GM19438 (cell line): ENCODE data around the gene CDK5RAP3.
"Not testable (repeated sequence)": the region's sequence is repeated elsewhere in the genome, so short reads cannot be mapped to it uniquely, and the experiment has no call there.

Source experiments
- ATAC-seq: cut with Tn5 transposase; IDR thresholded peaks from one replicate; pipeline ENCODE4 v1.9.1; 2021; ENCODE audit warnings: low read depth; ENCODE audit not compliant: unreplicated experiment

CDK5RAP3 gene

DNA sequence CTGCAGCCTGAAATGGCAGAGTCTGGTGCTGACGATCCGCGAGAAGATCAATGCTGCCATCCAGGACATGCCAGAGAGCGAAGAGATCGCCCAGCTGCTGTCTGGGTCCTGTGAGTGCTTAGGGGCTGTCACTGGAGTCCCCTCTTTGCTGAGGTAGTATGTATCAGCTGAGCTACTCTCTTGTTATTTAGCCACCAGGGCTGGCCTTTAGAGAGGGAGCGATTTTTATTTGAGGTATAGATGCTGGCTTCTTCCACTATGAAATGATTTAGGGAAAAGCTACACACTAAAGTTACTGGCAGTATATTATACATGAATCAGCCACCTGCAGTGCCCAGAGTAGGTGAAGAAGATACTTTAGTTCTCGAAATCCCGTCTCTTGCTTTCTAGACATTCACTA lies 2.6 kb downstream of the CDK5RAP3 start:
- no peak for ATAC-seq

DNA sequence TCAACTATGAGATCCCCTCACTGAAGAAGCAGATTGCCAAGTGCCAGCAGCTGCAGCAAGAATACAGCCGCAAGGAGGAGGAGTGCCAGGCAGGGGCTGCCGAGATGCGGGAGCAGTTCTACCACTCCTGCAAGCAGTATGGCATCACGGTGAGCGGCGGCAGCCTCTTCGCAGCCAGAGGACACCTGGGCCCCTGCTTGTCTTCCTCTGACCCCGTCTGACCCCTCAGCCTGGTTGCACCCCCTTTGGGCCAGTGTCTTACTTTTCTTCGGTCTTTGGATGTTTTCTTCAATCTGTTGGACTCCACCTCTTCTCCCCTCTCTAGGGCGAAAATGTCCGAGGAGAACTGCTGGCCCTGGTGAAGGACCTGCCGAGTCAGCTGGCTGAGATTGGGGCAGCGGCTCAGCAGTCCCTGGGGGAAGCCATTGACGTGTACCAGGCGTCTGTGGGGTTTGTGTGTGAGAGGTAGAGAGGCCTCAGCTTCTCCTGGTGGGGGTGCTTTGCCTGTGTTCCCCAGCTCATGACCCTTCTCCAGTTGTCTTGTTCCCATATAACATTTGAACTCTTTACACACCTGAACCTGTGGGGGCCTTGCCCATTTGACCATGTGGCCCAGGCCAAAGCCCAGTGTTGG lies 4.4 kb downstream of the CDK5RAP3 start:
- ATAC-seq, result no peak

DNA sequence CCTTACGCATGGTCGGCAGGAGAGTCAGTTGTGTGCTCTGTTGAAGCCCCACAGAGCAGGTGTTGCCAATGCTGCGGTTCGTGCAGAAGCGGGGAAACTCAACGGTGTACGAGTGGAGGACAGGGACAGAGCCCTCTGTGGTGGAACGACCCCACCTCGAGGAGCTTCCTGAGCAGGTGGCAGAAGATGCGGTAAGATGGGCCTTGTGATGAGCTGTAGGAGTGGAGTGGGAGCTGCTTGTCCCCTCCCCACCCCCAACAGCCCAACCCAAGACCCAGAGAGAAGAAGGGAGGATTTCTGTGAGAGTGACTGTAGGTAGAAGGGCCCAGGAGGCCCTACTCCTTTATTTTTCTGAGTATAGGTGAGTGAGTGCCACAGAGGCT lies 4.9 kb downstream of the CDK5RAP3 start:
- no peak for ATAC-seq

DNA sequence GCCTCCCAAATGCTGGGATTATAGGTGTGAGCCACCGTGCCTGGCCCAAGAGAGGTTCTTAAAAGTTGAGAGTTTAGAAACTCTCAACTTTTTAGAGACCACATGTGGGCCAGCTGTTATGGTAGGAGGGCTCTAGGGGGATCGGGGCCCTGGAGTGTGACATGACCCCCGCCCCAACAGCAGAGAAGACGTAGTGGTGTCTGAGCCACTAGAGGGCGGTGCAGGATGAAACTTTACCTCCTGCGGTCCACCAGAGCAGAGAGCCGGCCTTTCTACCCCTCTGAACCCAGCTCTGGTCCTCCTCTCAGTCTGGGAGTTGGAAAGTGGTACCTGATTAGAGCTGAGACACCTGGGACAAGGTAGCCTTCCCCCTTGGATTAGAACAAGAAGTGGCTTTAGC lies 7.4 kb downstream of the CDK5RAP3 start:
- no peak for ATAC-seq

GRCh38 chr17:47980541-47980940 lies 9.6 kb downstream of the CDK5RAP3 start:
- no peak for ATAC-seq

DNA sequence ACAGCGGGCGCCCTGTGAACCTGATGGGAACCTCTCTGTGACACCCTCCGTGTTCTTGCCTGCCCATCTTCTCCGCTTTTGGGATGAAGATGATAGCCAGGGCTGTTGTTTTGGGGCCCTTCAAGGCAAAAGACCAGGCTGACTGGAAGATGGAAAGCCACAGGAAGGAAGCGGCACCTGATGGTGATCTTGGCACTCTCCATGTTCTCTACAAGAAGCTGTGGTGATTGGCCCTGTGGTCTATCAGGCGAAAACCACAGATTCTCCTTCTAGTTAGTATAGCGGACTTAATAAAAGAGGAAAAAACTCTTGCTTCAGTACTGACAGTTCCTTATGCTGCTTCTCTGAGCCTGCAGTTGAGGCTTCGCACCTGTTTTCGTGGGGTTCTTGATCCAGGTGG lies 10.5 kb downstream of the CDK5RAP3 start:
- ATAC-seq, result no peak

GRCh38 chr17:47982091-47982617 lies 11.2 kb downstream of the CDK5RAP3 start:
- no peak for ATAC-seq

DNA sequence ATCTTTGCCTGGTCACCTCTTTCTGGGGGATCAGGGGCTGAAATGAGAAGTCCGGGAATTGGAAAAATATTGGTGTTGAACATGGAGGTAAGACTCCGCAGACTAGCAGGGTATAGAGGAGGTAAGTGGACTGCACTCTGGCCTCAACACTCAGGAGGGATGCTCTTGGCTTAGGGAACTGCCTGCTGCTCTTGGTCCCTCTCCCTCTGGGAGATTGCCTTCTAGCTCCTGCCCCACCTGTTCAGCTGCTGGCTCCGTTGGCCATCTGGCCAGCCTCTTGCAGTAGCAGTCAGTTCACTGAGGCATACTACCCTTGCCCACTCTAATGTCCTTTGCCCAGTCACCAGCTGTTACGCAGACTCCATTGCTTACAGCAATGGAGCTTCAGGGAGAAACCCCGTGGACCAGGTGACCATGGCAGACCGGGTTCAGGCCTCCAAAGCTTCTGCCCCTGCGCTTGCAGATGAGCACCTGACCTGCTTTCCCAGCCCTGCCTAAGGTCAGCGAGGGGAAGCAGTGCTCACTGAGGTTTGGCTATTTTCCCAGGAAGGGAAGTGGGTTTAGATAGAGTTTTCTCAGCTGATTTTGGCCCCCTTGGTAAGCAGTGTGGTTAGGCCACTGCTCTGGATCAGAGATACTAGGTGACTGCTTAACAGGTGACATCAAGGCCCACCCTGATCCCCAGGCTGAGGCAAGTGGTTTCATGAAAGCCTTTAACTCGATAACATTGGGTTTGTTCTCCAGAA lies 11.9 kb downstream of the CDK5RAP3 start:
- ATAC-seq, result no peak

DNA sequence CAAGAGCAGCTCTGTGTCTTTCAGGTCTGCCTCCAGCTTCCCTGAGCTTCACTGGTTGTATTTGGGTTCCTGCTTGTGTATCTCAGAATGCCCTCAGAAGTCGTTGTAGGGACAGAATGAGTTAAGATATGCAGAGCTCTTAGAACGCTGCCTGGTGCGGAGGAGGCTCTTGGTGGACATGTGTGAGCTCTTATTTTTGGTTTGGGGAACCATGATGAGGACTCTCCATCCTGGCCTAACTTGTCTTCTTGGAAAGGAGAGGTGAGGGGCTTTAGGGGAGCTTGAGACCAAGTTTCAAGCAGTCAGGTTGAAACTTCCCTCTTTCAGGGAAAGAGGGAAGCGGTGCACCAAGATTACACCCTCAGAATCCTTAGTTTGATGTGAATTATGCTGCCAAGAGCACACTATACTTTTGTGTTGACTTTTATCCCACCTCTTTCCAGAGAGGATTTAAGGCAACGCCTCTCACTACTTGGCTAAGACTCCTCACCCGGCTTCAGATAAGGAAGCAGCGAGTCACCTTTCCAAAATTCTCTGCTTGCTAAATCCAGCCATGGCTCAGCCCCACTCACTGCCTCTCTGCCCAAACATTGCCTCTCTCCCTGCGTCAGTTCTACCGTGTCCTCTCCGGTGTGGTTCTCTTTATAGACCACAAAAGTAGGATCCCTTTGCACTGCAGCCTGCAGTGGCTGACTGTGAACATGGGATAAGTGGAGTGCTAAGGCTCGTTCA lies 12.7 kb downstream of the CDK5RAP3 start:
- ATAC-seq, result no peak

- no peak for ATAC-seq
Observed at GRCh38 chr17:47986520-47986919, 15.6 kb downstream of the CDK5RAP3 start.

GRCh38 chr17:47987240-47987835 lies 16.4 kb downstream of the CDK5RAP3 start:
- no peak for ATAC-seq

DNA sequence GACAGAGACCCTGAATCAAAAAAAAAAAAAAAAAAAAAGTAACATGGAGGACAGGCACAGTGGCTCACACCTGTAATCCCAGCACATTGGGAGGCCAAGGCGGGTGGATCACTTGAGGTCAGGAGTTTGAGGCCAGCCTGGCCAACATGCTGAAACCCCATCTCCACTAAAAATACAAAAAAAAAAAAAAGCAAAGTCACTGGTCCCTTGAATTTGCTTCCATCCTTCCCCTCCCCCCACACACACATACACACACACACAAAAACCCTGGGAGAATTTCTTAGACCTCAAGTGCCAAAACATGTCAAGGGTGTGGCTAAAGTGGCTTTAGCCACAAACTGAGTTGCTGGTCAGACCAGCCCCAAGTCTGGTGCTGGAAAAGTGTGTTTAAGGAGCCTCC lies 17.5 kb downstream of the CDK5RAP3 start:
- not testable (repeated sequence) for ATAC-seq

DNA sequence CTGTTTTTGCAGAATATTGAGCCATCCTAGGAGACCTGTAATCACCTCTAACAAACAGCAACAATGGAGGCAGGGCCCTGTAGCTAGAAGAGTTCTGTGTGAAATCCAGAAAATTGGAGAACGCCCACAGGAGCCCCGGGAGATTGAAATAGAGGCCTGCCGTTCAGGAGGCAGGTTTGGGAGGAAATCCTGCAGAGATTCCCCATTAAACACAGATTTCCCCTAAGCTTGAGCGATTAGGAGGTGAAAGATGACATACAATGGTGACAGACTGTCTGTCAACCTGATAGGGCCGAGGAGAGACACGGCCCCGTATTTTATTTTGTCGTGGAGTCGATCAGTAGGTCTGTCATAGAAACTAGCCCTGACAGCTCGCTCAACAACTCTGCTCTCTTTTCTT lies 18.2 kb downstream of the CDK5RAP3 start:
- no peak for ATAC-seq

GRCh38 chr17:47989700-47990099 lies 18.8 kb downstream of the CDK5RAP3 start:
- ATAC-seq, result no peak

DNA sequence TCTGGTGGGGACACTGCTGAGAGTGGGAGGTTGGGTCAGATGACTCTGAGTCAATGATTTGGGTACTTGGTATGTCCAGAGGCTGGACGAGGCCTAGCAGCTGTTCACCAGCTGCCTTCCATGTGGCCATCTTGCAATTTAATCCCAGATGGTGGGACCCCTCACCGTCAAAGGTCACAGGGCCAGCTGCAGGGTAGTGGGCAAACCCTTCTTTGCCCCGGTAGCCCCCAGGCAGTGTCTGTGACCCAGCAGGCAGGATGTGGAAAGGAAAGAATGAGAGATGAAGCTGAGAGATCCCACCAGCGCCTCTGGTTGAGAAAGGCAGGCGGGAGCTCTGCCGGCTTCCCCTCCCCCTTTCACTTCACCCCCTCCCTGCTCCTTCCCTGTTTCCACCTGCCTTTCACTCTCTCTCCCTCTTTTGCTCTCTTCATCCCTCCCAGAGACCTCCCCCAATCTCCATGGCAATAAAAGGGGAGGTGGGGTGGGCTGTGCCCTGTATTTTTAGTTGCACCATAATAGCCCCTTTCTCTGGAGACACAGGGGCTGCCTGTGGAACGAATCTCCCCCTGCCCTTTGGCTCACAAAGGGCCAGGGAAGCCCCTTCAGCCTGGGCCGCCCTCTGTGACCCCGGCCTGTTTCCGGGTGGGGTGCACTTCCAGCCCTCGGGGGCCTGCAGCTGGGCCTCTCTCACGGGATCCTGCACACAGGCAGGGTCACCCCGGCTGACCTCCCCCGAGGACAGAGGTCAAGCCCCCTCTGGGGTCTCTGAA lies 20.2 kb downstream of the CDK5RAP3 start:
- no peak for ATAC-seq

GRCh38 chr17:47992216-47992615 lies 21.3 kb downstream of the CDK5RAP3 start:
- no peak for ATAC-seq

DNA sequence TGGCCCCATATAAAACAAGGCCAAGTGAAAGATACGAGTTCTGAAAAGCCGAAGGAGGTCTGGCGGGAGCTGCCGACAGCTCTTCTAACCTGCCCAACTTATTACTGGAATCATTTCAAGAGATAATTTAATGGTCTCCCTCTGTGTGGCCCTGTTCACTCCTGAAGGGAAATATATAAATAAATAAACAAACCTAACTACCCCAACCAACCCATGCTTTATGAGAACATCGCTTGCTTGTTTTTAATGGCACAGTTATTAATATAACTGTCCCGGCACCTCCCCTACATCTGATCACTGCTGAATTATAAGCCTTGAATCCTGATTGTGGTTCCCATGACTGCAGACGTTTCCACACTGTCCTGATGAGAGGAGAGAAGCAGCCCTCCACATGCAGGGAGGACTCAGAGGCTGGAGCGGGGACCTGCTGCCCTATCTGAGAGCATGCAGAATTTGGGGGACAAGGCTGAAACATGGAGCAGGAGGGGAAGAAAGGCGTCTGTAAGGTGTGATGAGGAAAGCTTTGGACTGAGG lies 22.2 kb downstream of the CDK5RAP3 start:
- ATAC-seq, result no peak

DNA sequence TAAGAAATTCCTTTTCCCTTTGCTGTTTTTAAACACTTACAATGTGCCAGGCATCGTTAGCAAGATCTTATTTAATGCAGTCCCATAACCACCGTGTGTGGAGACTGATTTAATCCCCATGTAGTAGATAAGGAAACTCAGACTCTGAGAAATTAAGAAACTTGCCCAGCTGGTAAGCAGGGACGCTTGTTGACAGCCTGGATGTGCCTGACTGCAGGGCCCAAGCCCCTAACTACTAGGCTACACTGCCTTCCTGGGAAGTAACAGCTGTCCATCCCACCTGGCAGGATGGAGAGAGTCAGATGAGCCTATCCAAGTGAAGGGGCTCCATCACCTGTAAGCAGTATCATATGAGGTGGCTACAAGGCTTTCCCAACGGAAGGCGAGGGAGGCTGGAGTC lies 23.1 kb downstream of the CDK5RAP3 start:
- no peak for ATAC-seq

DNA sequence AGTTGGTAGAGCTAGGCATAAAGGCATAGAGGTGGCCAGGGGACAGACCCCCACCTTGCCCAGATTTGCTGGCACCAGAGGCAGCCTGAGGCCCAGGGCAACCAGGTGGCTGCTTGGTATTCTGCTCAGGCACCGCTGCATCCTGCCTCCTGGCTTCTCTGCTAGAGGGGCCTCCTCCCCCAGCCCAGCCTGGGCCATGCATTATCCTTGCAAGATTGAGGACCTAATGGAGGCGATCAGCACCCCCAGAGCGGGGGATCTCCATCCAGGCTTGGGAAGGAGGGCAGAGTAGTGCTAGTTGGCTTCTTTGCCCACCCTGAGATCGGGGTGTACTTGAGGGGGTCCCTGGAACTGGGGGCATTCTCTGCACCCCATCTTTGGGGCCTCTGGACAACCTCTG lies 23.8 kb downstream of the CDK5RAP3 start:
- no peak for ATAC-seq
